Fibroblast of skin of left biceps (primary cell): ENCODE measurements around the gene ELMO1.
"Not testable (repeated sequence)": the region's sequence is repeated elsewhere in the genome, so short reads cannot be mapped to it uniquely, and the experiment has no call there.

Source experiments
- DNase-seq, 2 experiments: peaks; one replicate each; pipeline ENCODE4 v3.0.0-alpha.2; 2013; ENCODE audit warnings: low read depth in 2 of 2

The ELMO1 gene

DNA sequence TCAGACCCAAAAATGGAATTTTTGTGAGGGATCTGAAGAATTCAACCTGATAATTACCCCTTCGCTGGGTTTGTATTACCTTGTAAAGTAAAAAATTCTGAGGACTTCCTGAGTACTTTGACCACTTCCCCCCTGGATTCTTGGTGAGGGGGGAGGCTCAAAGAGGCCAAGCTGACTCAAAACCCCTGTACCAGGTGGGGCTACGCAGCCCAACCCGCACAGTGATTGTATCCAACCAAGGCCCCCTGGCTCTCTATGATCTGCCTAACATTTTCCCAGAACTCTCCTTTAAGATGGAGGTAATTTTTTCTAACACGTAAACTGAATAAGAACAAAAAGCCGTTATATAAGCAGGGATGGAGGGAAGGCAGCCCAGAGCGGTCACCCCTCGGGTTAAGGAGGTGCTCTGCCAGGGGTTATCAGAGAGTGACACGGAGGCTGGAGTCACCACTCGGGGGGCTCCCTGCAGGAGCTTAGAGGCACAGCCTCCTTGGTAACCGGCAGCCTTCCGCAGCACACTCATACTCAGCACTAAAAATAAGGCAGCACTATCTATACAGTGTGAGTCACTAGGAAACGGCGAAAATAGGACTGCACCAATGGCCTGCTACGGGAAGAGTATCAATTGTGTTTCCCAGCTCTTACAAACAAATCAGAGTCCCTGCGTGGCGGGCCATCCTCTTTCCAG lies 255.4 kb downstream of the ELMO1 start:
- DNase-seq, result no peak

DNA sequence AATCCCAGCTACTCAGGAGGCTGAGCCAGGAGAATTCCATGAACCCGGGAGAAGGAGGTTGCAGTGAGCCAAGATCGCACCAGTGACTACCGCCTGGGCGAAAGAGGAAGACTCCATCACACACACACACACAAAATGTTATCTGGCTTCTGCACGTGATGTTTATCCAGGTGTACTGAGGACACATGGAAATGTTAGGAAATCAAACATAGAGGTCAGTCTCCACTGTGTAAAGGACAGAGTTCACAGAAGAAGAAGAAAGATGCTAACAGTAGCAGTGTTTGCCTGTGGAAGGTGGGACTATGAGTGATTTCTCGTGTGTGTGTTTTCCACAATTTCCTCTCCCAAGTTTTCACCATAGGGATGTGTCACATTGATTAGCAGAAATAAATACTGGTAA lies 256.9 kb downstream of the ELMO1 start:
- DNase-seq, result no peak

GRCh38 chr7:37187179-37187578 lies 261.5 kb downstream of the ELMO1 start:
- no peak for DNase-seq

- DNase-seq, result no peak
Observed at GRCh38 chr7:37186753-37187152, 261.9 kb downstream of the ELMO1 start.

DNA sequence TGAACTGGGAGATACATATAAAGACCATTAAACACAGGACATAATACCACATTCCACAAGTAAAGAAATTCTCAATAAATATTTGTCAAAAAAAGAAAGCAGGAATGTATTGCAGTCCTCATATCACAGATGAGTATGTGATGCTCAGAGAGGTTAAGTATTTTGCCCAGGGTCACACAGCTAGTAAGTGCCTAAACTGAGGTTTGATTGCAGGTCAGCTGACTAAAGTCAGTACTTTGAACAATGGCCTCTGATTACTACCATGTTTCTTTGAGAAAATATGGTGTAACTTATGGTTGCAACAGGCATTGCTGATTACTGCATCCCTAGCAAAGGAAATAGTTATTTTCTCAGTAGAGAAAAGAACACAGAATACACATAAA lies 267.1 kb downstream of the ELMO1 start:
- DNase-seq, result no peak

GRCh38 chr7:37180828-37181549 lies 267.7 kb downstream of the ELMO1 start:
- DNase-seq, result no peak

GRCh38 chr7:37176079-37176478 lies 272.6 kb downstream of the ELMO1 start:
- no peak for DNase-seq

GRCh38 chr7:37174460-37174859 lies 274.2 kb downstream of the ELMO1 start:
- DNase-seq, result no peak

DNA sequence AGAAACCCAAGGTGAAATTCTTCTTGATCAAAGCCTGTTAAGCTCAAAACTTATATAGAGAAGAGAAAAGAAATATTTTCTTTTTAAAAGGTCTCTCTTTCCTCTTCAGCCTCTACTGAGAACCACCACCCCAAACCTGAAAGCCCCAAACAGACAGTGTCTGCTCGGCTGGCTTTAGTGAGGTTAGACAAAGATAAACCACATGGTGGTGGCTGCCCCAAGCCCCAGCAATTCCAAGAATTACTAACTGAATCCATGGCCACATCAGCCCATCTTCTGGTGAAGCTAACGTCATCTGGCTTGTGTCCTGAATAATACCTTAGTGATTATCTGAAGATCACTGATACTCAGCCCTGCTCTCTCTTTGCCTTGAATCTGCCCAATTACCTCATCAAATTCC lies 275.0 kb downstream of the ELMO1 start:
- DNase-seq, result no peak

GRCh38 chr7:37162106-37162505 lies 286.6 kb downstream of the ELMO1 start:
- no peak for DNase-seq

DNA sequence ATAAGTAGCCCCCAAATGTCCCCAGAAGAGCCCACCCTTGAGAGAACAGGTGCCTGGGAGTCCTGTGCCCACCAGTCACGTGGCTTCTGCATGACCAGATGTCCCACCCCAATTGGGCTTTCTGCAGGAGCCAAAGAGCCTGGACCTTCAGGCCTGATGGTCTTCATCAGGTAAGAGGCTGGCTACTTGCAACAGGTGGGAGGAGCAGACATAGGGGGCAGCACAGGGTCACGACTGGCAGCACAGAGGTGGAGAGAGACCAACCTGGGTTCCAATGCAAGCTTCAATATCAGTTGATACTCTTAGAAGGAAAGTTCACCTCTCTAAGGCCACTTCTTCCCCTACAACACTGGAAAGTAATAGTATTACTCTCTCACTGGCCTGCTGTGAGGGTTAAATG lies 288.0 kb downstream of the ELMO1 start:
- DNase-seq, result no peak

- DNase-seq, result no peak
Observed at GRCh38 chr7:37153376-37153775, 295.3 kb downstream of the ELMO1 start.

- no peak for DNase-seq
Observed at GRCh38 chr7:37151741-37152413, 296.8 kb downstream of the ELMO1 start.

DNA sequence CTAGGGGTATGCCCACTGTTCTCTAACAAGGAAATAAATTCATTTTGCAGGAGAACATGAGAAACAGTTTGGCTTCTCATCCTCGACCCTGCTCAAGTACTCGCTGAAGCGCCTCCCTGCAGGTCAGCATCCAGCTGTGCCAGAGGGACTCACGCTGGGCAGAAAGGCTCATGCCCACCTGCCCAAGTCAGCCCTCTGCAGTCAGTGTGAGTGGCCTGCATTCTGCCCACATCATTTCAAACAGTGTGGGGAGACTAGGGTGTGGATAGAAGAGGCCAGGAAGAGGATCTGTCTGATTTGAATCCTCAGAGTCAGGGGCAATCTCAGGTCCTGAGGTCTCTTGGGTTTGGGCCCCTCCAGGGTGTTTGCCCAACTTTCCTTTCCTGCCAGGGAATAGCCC lies 297.8 kb downstream of the ELMO1 start:
- no peak for DNase-seq

GRCh38 chr7:37150180-37150579 lies 298.5 kb downstream of the ELMO1 start:
- no peak for DNase-seq

DNA sequence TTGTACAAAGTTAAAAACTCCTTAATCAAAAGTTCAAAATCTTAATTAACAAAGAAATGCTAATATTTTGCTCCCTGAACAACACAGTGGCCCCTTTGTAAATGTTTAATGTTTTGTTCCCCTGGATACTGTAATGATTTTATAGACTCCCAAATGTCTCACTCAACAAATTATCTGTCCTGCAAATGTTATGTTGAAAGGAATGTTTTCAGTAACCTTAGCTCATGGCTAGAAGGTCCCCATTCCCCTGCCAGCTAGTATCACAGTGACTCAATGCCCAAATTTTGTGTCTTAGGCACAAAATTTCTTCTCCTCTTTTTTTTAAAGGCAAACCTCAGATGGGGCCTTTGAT lies 298.9 kb downstream of the ELMO1 start:
- DNase-seq, result no peak

DNA sequence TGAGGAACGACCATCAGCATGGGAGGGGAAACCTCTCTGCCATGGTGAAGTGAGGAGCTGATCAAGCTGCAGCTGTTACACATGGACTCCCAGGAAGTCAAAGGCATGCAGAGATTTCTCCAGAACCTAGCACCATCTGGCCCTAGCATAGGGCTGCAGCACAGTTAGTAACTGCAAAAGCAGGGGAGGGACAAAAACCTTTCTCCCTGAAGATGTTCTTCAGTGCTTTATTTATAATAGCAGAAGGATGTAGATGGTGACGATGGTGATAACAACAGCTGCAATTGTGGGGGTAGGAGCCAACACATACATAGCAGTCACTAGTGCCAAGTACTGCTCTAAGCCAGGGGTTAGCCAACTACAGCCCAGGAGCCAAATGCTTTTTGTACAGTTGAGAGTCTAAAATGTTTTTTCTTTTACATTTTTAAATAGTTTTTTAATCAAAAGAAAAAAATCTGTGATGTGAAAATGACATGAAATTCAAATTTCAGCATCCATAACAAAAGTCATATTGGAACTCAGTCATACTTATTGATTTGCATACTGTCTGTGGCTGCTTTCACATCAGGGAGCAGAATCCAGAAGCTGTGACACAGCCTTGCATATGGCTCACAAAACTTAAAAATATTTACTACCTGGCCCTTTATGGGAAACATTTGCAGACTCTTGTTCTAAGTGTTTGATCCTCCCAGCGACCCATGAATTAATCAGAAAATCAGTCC lies 299.5 kb downstream of the ELMO1 start:
- DNase-seq, result no peak

- no peak for DNase-seq
Observed at GRCh38 chr7:37145682-37146081, 303.0 kb downstream of the ELMO1 start.

- no peak for DNase-seq
Observed at GRCh38 chr7:37144423-37144822, 304.2 kb downstream of the ELMO1 start.

DNA sequence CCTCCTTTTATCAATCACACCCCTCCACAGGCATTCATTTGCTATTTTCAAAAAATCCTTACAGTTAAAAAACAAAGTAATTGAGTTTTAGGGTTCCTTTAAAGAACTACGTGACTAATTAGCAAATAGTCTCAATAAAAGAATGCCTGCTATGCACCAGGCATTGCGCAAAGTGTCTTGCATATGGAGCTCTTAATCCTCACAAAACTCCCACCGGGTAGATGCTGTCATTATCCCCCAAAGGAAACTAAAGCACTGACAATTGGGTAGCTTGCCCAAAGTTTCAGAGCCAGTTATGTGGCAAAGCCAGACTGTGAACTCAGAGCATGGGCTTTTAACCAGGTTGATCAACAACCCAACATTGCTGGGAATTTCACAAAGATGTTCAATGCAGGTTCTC lies 305.7 kb downstream of the ELMO1 start:
- peak in 1 of 2 experiments; percentile 1 for DNase-seq

DNA sequence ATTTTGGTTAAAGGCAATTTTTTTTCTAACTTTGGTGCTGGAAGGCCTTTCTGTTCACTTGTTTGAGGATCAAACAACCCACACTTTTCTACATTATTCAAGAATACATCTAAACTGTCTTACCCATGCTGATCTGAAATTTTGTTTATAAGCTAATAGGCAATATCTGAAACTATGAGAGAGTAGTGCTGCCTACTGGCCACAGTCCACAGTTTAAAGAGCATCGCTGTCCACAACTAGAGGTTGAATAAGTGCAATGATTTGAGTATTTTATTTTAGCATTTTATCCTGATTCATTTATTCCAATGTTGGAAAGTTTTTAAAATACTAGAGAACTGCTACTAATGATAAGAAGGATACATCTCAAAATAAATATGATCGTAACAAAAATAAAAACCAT lies 306.9 kb downstream of the ELMO1 start:
- DNase-seq, result no peak

GRCh38 chr7:37133902-37134301 lies 314.8 kb downstream of the ELMO1 start:
- not testable (repeated sequence) for DNase-seq

GRCh38 chr7:37131855-37132254 lies 316.8 kb downstream of the ELMO1 start:
- no peak for DNase-seq
